ENCODE measurements around the gene EFNB2. TPM values are rescaled to one million over a fixed set of nuclear protein-coding genes. Genes with fewer than 3 reads are reported as not detected.
A peak's percentile ranks its signal among the peaks of the same experiment; 100 is the strongest.

Gene EFNB2
- total RNA-seq, 4 donors from 2014 or later: 12.1 to 41.3 (median 26.4) TPM

GRCh38 chr13:106570299-106570852 lies 34.9 kb upstream of the EFNB2 start:
- 34 to 38% methylated on average over 14 of the region's 14 CpGs for WGBS, 2 donors
- H3K4me3 ChIP-seq (ENCODE audit: low read depth, poor library complexity, severe bottlenecking): no peak overlapping the region
- peak; percentile 83 to 90 for DNase-seq (ENCODE audit: low spot score in 2 of 2)
- TF ChIP-seq POLR2A (IDR thresholded peaks at IDR 0.05): no peak
- TF ChIP-seq CTCF (IDR thresholded peaks at IDR 0.05): no peak
- intact Hi-C loops (cut with DNase I; ENCODE audit: low total_unique reads): no loop called here

- no peak overlapping the region for H3K4me3 ChIP-seq (ENCODE audit: low read depth, poor library complexity, severe bottlenecking)
- TF ChIP-seq POLR2A (IDR thresholded peaks at IDR 0.05): no peak
- TF ChIP-seq CTCF (IDR thresholded peaks at IDR 0.05): no peak
- DNase-seq (ENCODE audit: low spot score in 2 of 2): no peak
- intact Hi-C loops (cut with DNase I; ENCODE audit: low total_unique reads): no loop called here
- WGBS, 2 donors: 67 to 72% methylated on average over 3 of the region's 3 CpGs
These were observed 34.0 kb upstream of the EFNB2 start for GRCh38 chr13:106569233-106570095.

GRCh38 chr13:106568299-106569003 lies 33.0 kb upstream of the EFNB2 start:
- 28 to 31% methylated on average over 11 of the region's 11 CpGs for WGBS, 2 donors
- DNase-seq (ENCODE audit: low spot score in 2 of 2): no peak
- TF ChIP-seq POLR2A (IDR thresholded peaks at IDR 0.05) (no peak), CTCF (IDR thresholded peaks at IDR 0.05) (no peak)
- intact Hi-C loops (cut with DNase I; ENCODE audit: low total_unique reads): no loop called here
- H3K4me3 ChIP-seq (ENCODE audit: low read depth, poor library complexity, severe bottlenecking): no peak overlapping the region

- 0 to 1% methylated on average over 71 to 108 of the region's 108 CpGs for WGBS, 2 donors
- DNase-seq (ENCODE audit: low spot score in 2 of 2): peak; percentile 91 to 98
- peak within 1 kb of the TSS; percentile 79 for H3K4me3 ChIP-seq (ENCODE audit: low read depth, poor library complexity, severe bottlenecking)
- intact Hi-C loops (cut with DNase I; ENCODE audit: low total_unique reads): no loop called here
- TF ChIP-seq CTCF (IDR thresholded peaks at IDR 0.05): no peak
- peak in 1 of 2 donors; percentile 94 for TF ChIP-seq POLR2A (IDR thresholded peaks at IDR 0.05)
These were observed 32.2 kb upstream of the EFNB2 start, which contains the start of gene ARGLU1 for GRCh38 chr13:106567474-106568298. Gene ARGLU1 (minus strand): TSS chr13:106568137. CDS start chr13:106567919, 218 bp downstream.
